GM19455 (cell line): ENCODE results near the gene DLG2.
A peak's percentile ranks its signal among the peaks of the same experiment; 100 is the strongest.

Source experiments
- ATAC-seq: cut with Tn5 transposase; IDR thresholded peaks from one replicate; pipeline ENCODE4 v1.9.1; 2021; ENCODE audit not compliant: unreplicated experiment

Gene DLG2

GRCh38 chr11:84607975-84608836, 1018.9 kb downstream of the DLG2 start:
- ATAC-seq, result no peak

- no peak for ATAC-seq
Observed at GRCh38 chr11:84594602-84595001, 1032.5 kb downstream of the DLG2 start.

- ATAC-seq, result no peak
Observed at GRCh38 chr11:84590106-84590505, 1037.0 kb downstream of the DLG2 start.

- ATAC-seq, result no peak
Observed at GRCh38 chr11:84588131-84588829, 1038.9 kb downstream of the DLG2 start.

GRCh38 chr11:84583106-84583505, 1044.0 kb downstream of the DLG2 start:
- ATAC-seq, result no peak

GRCh38 chr11:84581083-84581482, 1046.1 kb downstream of the DLG2 start:
- ATAC-seq, result no peak

GRCh38 chr11:84580428-84580827, 1046.7 kb downstream of the DLG2 start:
- ATAC-seq, result no peak

GRCh38 chr11:84573868-84574267, 1053.3 kb downstream of the DLG2 start:
- no peak for ATAC-seq

- ATAC-seq, result no peak
Observed at GRCh38 chr11:84566671-84567070, 1060.5 kb downstream of the DLG2 start.

GRCh38 chr11:84564867-84565184, 1062.3 kb downstream of the DLG2 start:
- no peak for ATAC-seq

GRCh38 chr11:84564180-84564866, 1062.8 kb downstream of the DLG2 start:
- ATAC-seq, result peak; percentile 83

GRCh38 chr11:84563356-84563755, 1063.8 kb downstream of the DLG2 start:
- ATAC-seq, result no peak

- no peak for ATAC-seq
Observed at GRCh38 chr11:84560206-84560605, 1066.9 kb downstream of the DLG2 start.

GRCh38 chr11:84558085-84558905, 1068.8 kb downstream of the DLG2 start:
- peak; percentile 91 for ATAC-seq

GRCh38 chr11:84552791-84553190, 1074.4 kb downstream of the DLG2 start:
- ATAC-seq, result no peak

- ATAC-seq, result peak; percentile 91
Observed at GRCh38 chr11:84549217-84549616, 1077.9 kb downstream of the DLG2 start.

GRCh38 chr11:84544566-84544965, 1082.6 kb downstream of the DLG2 start:
- ATAC-seq, result no peak

GRCh38 chr11:84543367-84544159, 1083.6 kb downstream of the DLG2 start:
- no peak for ATAC-seq

GRCh38 chr11:84541731-84542340, 1085.3 kb downstream of the DLG2 start:
- ATAC-seq, result no peak

GRCh38 chr11:84536456-84536855, 1090.7 kb downstream of the DLG2 start:
- ATAC-seq, result no peak
